ENCODE results near the gene EPAS1.
"Not testable (repeated sequence)": the region's sequence is repeated elsewhere in the genome, so short reads cannot be mapped to it uniquely, and the experiment has no call there.

Gene EPAS1

GRCh38 chr2:46386763-46387162 is 89.6 kb downstream of the EPAS1 start:
- no peak for DNase-seq

GRCh38 chr2:46387292-46387691 is 90.1 kb downstream of the EPAS1 start:
- DNase-seq, result no peak

DNA sequence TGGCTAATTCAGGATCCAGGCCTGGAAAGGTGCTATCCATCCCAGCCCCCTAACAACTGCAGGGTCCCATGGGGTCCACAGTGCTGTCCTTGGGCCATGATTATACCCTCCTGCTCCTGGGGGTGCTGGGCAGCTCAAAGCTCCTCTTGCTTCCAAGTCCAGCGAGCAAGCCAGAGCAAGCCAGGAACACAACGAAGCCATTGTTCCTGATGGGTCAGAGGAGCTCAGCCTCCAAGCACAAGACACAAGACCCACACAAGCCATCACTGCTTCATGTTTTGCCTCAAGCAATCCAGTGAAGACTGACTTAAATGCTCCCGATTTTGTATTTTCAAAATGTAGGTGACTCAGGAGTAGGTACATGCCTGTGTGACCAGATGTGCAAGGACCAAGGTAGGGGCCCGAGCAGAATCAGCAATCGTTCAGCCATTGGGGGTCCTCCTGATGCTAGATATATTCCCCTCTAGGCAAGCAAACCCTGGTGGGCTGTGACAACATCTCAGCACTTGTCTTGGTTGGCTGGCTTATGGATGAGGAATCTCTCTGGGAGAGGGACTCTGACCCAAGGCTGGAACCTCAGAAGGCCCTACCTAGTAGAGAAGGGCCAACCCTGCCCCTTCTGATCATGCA is 90.8 kb downstream of the EPAS1 start:
- DNase-seq, result no peak

- DNase-seq, result no peak
Observed at GRCh38 chr2:46388881-46389280, 91.7 kb downstream of the EPAS1 start.

GRCh38 chr2:46389417-46389916 is 92.3 kb downstream of the EPAS1 start:
- no peak for DNase-seq

- no peak for DNase-seq
Observed at GRCh38 chr2:46390036-46390435, 92.8 kb downstream of the EPAS1 start.

DNA sequence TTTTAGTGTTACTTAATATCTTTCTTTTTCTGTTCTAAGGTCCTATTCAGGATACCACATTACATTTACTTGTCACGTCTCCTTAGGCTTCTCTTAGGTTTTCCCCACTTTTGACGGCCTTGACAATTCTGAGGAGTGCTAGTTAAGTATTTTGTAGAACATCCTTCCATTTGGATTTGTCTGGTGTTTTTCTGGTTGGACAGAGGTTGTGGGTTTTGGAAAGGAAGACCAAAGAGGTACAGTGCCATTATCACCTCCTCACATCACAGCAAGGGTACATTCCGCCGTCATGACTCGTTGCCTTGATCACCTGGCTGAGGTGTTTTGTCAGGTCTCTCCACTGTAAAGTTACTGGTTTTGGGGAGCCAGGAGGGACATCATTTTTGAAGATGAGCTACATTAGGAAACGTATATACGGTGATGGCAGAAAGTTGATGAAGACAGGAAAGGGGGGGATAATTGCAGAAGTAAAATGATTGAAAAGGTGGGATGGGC is 93.7 kb downstream of the EPAS1 start:
- no peak for DNase-seq

DNA sequence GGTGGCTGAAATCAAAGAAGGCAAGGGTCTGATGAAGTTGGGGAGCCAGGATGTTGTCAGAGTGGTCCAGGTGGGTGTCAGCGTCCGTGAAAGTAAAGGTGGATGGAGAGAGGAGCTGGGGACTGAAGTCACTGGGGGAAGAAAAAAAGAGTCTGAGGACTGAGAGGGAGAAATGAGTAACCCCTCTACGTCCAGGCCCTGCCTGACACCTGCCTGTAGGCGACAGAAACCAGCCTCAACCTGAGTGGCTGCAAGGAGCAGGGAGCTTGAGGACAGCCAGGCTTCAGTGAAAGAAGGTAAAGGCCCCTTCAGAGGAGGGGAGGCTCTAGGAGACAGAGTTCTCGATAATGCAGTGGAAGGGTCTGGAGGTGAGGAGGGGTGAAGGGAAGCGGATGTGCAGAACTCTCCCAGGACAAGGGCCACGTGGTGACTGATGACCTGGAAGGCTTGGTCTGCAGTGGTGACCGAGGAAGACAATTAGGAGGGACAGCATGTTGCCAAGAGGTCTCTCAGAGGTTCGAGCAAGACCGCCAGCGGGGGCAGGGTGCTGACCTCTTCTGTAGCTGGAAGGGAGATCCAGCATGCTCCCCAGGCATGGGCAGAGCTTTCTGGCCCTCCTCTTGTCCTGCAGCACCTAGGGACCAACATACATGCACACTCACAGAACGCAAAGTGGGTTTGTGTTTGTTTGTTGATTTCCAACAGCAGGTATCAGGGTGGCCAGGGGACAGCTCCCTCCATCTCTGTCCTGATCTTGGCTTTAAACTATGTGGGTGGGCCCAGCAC is 95.5 kb downstream of the EPAS1 start:
- no peak for DNase-seq

DNA sequence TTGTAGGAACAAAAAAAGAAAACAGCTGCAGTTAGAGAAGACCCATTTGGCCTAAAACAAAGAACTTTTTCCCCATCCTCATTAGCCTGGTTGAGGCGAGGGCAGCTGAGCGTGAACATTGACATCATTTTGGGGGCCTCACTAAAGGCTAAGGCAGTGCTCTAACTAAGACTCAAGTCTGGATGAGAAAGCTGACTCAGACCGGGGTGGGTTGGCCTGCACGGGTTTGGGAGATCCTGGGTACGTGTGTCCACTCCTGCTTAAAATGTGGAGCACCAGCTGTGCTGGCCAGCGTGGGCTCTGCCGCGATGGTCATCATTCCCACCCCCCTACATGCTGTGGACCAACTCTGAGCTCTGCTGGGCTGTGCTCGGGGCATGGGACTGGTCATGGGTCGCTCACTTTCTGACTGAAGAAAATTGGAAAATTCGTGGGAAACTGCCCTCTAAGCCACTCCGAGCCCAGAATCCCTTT is 96.2 kb downstream of the EPAS1 start:
- no peak for DNase-seq

DNA sequence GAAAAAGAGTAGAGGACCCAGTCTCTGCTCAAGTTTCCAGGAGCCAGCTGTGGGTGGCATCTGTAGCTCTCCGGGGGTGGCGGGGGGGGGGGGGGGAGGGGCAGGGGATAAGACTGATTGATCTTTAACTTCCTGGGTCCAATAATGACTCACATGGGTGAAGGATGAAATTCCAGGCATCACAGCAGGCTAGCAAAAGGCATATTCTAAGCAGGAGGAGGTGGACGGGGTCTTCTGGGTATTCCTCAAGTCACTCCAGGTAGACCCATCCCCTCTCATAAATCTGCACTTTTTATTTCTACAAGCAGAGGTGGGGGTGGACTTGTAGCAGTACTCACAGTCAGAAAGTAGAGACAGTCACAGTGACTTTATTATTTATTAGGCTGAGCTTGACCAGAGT is 96.7 kb downstream of the EPAS1 start:
- no peak for DNase-seq

GRCh38 chr2:46394649-46395510 is 97.7 kb downstream of the EPAS1 start:
- peak; percentile 56 for DNase-seq

DNA sequence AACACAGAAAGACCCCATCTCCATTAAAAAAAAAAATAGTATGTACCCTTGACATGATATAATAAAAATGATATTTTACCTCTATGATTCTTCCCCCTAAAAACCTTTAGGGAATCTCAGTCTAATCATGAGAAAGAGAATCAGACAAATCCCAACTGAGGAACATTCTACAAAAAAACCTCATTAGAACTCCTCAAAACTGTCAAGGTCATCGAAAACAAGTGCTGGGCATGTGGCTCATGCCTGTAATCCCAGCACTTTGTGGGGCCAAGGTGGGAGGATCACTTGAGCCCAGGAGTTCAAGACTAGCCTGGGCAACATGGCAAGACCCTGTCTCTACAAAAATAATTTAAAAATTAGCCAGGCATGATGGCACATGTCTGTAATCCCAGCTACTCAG is 98.5 kb downstream of the EPAS1 start:
- not testable (repeated sequence) for DNase-seq

GRCh38 chr2:46400016-46400415 is 102.8 kb downstream of the EPAS1 start:
- no peak for DNase-seq

- DNase-seq, result no peak
Observed at GRCh38 chr2:46402874-46403273, 105.7 kb downstream of the EPAS1 start.

- DNase-seq, result no peak
Observed at GRCh38 chr2:46404181-46404759, 107.1 kb downstream of the EPAS1 start.

GRCh38 chr2:46407852-46408455 is 110.7 kb downstream of the EPAS1 start:
- no peak for DNase-seq

DNA sequence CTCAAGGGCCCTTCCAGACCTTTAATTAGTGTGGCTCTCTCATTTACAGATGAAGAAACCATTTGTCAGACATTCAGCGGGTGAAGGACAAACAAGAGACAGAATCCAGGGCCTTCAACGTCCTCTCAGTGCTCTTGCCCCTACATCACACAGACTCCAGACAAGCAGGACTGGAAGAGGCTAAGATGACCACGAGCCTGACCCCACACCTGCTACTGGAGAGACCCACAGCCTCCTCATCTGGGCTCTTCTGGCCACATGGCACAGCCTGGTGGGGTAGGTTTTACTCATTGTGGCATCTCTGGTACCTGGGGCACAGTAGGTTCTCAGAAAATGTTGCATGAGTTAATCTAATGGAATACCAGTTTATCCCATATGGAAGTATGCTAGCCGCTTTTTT is 112.5 kb downstream of the EPAS1 start:
- no peak for DNase-seq

- no peak for DNase-seq
Observed at GRCh38 chr2:46410273-46411244, 113.4 kb downstream of the EPAS1 start.

DNA sequence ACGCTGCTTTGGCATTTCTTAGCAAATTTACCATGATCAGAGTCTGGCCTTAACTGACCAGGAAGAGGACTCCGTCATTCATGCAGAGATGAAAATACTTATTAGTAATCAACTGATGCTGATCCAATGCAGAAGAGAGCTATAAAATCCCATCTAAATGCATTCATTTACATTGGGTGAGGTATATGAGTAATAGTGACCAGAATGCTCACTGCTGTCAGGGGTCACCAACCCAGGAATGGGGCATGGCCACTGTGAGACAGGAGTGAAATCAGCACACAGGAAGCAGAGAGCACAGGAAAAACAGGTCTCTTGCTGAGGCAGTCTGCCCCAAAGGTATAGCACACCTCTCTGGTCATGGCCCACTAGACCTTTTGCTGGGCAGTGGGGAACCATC is 114.0 kb downstream of the EPAS1 start:
- no peak for DNase-seq

DNA sequence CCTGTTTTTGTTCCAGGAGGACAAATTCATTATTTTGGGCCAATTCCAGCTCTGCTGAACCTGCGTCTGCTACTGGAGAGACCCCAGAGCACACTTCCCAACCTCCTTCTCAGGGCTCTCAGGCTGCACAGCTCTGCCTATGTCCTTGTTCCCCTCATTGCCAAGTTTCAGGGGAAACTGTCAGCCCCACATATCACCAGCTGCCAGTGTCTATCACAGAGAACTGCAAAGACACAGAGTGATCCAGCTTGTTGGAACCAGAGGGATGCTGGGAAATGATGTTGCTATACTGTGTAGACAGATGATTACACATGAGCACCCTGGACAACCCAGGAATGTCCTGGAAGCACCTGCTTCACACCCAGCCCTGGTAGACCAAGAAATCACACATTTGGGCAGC is 114.8 kb downstream of the EPAS1 start:
- DNase-seq, result no peak

DNA sequence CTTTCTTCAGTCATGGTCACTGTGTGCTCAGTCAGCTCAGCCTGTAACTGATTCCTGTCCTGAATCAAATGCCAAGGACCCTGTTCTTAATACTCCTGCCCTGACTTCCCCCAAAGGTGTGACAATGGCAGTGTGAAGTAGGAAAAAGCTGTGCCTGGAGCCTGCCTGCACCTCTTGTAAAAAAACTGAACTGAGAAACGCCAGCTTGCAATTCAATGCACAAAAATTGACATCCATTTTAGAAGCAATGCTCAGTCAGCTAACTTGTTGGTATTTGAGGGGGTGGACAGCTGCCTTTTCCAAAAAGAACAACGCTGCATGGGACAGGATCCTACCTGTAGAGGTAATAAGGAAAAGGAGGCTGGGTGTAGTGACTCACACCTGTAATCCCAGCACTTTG is 115.9 kb downstream of the EPAS1 start:
- no peak for DNase-seq
